ENCODE results near the gene FAM237B. TPM values are rescaled to one million over a fixed set of nuclear protein-coding genes. Genes with fewer than 3 reads are reported as not detected.

The FAM237B gene
- total and polyA plus RNA-seq, 2 of the 8 experiments (the other 6 are each of a cell fraction or from before 2014, with no cell fraction given), result not detected

Other genes with a start within 250 kb of the FAM237B start
- 8.1 and 9.5 TPM in 2 replicates for gene STEAP1, start 166.8 kb downstream of the FAM237B start, total RNA-seq (2021; fragmentation: NEBNext Ultra II Directional; extraction: Animal tissue kit (Norgen Biotek cat#: 25700))
- 3.6 and 9.2 TPM in 2 replicates for gene STEAP1, start 166.8 kb downstream of the FAM237B start, polyA plus RNA-seq (2011; rRNA removed)
- 17.4 and 18.4 TPM in 2 replicates for gene STEAP2, start 109.6 kb downstream of the FAM237B start, total RNA-seq (2021; fragmentation: NEBNext Ultra II Directional; extraction: Animal tissue kit (Norgen Biotek cat#: 25700))
- 9.4 and 13.4 TPM in 2 replicates for gene STEAP2, start 109.6 kb downstream of the FAM237B start, polyA plus RNA-seq (2011; rRNA removed)
- gene CFAP69, start 76.1 kb downstream of the FAM237B start, total RNA-seq (2021; fragmentation: NEBNext Ultra II Directional; extraction: Animal tissue kit (Norgen Biotek cat#: 25700)), result 3.2 and 3.8 TPM in 2 replicates
- 1.00 and 1.0 TPM in 2 replicates for gene CFAP69, start 76.1 kb downstream of the FAM237B start, polyA plus RNA-seq (2011; rRNA removed)
- gene GTPBP10, start 25.4 kb upstream of the FAM237B start, total RNA-seq (2021; fragmentation: NEBNext Ultra II Directional; extraction: Animal tissue kit (Norgen Biotek cat#: 25700)), result 21.2 and 25.0 TPM in 2 replicates
- gene GTPBP10, start 25.4 kb upstream of the FAM237B start, polyA plus RNA-seq (2011; rRNA removed), result 3.3 and 4.4 TPM in 2 replicates
- gene CLDN12, start 82.2 kb upstream of the FAM237B start, total RNA-seq (2021; fragmentation: NEBNext Ultra II Directional; extraction: Animal tissue kit (Norgen Biotek cat#: 25700)), result 47.3 and 49.2 TPM in 2 replicates
- 124 and 127 TPM in 2 replicates for gene CLDN12, start 82.2 kb upstream of the FAM237B start, polyA plus RNA-seq (2011; rRNA removed)
- not detected in 2 replicates for gene PTTG1IP2, start 148.3 kb upstream of the FAM237B start, total RNA-seq (2021; fragmentation: NEBNext Ultra II Directional; extraction: Animal tissue kit (Norgen Biotek cat#: 25700))
- gene PTTG1IP2, start 148.3 kb upstream of the FAM237B start, polyA plus RNA-seq (2011; rRNA removed), result not detected in 2 replicates